HG03432 (cell line): ENCODE data around the gene TEX54.
"Not testable (repeated sequence)": the region's sequence is repeated elsewhere in the genome, so short reads cannot be mapped to it uniquely, and the experiment has no call there.

Source experiments
- ATAC-seq: cut with Tn5 transposase; IDR thresholded peaks from one replicate; pipeline ENCODE4 v1.9.1; 2021; ENCODE audit warnings: mild to moderate bottlenecking, moderate library complexity; ENCODE audit not compliant: unreplicated experiment

TEX54 gene

GRCh38 chr11:62835336-62835735 lies 2.7 kb upstream of the TEX54 start:
- ATAC-seq: no peak

- peak; percentile 85 for ATAC-seq
Observed at GRCh38 chr11:62831520-62832335, 913 bp downstream of the TEX54 start, which contains the start of gene STX5. TSS of gene STX5 (minus strand) at chr11:62832051. CDS start at chr11:62831243, 808 bp downstream.

- no peak for ATAC-seq
Observed at GRCh38 chr11:62830904-62831519, 1.6 kb downstream of the TEX54 start.

- not testable (repeated sequence) for ATAC-seq
Observed at GRCh38 chr11:62828130-62828529, 4.5 kb downstream of the TEX54 start.

GRCh38 chr11:62823677-62824076 lies 9.0 kb downstream of the TEX54 start:
- no peak for ATAC-seq

DNA sequence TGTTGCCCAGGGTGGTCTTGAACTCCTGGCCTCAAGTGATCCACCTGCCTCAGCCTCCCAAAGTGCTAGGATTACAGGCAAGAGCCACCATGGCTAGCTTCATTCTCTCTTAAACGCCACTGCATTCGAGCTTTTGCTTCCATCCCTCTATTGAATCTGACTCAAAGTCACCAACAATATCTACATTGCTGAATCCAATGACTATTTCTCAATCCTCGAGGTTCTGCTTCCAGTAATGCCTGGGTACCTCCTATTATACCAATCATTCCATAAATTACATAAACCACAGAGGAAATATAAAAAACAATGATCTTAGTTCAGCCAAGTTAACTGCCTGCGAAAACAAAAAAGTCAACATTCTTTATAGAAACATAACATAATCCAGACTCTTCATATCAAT lies 15.5 kb downstream of the TEX54 start:
- no peak for ATAC-seq

GRCh38 chr11:62816557-62816956 lies 16.1 kb downstream of the TEX54 start:
- no peak for ATAC-seq

DNA sequence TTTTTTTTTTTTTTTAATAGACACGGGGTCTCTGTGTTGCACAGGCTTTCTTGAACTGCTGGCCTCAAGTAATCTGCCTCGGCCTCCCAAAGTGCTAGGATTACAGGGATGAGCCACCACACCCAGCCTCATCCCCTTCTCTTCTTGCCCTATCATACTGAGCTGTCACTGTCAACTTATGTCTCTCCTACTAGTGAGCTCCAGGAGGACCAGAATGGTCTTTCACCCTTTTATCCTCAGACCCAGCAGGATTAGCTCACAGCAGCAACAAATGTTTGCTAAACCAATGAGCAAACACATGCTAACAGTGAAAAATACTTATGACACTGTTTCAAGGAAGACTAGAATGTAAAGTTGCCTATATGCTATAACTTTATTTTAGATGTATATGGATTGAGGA lies 21.0 kb downstream of the TEX54 start:
- no peak for ATAC-seq

DNA sequence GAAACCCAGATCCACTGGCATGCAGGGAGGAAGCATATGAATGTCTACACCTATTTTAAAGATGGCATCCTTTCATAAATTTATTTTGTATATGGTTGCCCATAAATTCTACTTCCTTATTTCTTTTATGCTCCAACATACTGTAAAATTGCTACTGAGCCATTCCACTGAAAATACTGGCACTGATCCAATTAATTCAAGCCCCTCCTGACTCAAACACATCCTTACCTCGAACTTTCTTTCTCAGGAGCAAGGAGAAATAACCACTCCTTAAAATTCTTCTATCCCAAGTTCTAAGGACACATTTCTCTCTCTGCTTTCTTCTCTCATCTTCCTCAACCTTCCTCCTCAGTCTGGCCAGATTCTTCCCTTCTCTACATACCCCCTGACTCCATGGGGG lies 21.9 kb downstream of the TEX54 start:
- no peak for ATAC-seq

DNA sequence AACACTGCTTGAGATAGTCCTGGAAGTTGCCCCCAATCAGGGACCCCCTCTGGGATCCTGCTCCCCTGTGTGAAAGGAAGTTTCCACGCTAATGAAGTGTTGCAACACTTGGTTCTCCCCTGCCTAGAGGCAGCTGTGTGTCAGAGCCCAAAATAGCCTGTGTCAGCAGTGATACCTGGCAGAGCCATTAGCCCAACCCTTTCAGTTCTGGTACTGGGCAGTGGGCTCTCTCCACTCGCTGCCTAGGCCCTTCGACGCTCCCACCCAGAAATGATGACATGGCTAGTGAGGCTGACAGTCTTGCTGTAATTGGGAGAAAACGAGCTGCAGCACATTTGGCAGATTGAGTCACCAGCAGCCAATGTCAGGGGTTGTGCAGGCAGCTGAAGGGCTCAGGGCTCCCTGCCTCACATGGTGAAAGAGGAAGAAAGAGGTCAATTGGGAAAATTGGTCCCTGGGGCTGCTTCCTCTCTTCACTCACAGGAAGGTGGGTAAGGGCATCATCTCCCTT lies 26.0 kb downstream of the TEX54 start:
- no peak for ATAC-seq

DNA sequence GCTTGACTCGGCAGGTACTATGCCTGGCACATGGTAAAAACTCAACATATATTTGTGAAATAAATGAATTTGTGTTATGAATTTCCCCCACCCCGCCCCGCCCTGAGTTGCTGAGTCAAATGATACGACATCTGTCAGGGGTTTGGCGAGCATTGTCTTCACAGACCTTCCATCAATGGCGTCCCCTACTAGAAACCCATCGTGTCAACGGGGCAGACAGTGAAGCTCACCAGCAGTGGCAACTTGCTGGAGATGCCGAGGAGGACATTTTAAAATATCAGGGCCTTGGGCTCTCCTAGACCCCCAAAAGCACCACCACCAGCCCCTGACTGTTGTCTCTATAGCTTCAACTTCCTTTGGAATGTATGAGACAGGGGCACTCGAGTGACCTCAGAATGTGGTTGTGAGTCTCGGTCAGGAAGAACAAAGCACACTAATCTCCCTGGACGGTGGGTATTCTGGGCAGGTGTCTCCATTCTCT lies 26.6 kb downstream of the TEX54 start:
- ATAC-seq: no peak

GRCh38 chr11:62805076-62805892 lies 27.4 kb downstream of the TEX54 start, which contains the start of gene NXF1:
TSS of gene NXF1 (minus strand) at chr11:62805440. CDS start at chr11:62805356, 84 bp downstream.
- peak; percentile 78 for ATAC-seq

DNA sequence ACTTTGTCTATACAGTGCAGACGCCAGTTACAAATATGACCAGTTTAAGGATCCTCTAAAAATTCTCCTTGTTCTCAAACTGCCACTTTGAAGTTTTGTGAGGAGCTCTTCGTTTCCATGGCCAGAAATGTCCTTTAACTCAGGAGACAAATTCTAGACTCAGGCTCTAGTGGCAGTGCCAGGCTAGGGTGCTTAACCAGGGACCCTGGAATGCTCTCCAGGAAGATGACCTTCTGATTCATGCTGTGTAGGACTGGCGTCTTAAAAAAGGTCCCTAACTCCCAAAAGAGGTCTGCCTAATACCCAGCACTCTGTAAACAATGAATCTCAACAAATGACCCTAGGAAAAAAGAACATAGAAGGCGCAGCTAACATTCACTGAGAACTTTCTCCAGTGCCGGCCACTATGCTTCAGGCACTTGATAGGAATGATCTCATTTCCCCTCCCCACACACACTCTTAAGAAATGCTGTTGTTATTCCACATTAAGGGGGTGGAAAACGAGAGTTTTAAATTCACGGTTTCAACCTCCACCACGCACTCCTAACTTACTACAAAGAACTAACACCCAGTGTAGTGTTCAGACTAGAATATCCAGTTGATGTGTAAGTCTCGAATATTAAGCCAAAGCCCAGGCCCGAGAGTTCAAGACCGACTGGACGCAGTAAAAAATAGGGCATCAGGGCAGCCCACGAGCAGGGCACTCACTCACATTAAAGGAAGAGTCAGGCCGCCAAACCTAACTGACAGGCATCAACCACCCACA lies 28.1 kb downstream of the TEX54 start:
- ATAC-seq: peak; percentile 13

- no peak for ATAC-seq
Observed at GRCh38 chr11:62801071-62801470, 31.6 kb downstream of the TEX54 start.

DNA sequence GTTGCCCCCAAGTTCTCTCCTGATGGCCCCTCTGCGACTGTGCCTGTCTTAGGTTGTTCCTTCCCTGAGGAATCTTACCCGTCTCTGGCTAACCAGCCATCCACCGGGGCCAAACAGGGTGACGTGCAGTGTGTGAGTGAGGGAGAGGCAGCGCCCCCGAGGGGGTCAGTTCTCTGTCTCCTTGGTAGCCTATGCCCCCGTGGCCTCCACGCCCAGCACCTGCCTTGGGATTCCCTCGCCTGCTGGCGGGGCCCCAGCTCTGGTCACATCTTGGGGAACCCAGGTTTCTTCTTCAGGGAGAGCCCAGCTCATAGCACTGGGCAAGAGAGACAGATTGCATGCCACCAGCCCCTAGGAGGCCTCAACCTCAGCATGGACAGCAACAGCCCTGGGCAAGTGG lies 33.2 kb downstream of the TEX54 start:
- ATAC-seq: no peak

GRCh38 chr11:62796281-62796680 lies 36.4 kb downstream of the TEX54 start:
- no peak for ATAC-seq

DNA sequence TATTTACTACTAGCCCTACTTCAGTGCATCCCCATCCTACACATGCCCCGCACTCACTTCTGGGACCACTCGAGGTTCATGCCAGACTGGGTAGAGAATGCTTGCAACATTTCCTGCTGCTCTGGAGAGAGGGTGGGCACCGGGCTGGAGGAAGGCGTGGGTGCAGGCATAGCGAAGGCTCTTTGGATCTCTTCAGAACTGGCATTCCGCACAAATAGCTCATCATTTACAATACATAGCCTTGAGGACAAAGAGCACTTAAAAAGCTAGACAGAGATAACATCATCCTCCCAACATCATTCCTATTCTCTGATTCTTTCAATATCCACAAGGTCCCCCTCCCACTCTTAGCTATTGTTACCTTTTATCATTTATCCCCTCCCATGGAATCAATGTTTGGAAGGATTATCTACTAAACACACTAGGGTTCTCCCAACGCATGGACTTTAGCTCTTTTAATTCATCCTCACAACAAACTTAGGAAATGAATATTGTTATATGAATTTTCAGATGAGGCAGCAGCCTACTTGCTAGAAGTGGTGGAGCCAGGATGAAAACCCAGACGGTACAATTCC lies 38.4 kb downstream of the TEX54 start:
- no peak for ATAC-seq

GRCh38 chr11:62792202-62792575 lies 40.5 kb downstream of the TEX54 start:
- peak; percentile 7 for ATAC-seq

DNA sequence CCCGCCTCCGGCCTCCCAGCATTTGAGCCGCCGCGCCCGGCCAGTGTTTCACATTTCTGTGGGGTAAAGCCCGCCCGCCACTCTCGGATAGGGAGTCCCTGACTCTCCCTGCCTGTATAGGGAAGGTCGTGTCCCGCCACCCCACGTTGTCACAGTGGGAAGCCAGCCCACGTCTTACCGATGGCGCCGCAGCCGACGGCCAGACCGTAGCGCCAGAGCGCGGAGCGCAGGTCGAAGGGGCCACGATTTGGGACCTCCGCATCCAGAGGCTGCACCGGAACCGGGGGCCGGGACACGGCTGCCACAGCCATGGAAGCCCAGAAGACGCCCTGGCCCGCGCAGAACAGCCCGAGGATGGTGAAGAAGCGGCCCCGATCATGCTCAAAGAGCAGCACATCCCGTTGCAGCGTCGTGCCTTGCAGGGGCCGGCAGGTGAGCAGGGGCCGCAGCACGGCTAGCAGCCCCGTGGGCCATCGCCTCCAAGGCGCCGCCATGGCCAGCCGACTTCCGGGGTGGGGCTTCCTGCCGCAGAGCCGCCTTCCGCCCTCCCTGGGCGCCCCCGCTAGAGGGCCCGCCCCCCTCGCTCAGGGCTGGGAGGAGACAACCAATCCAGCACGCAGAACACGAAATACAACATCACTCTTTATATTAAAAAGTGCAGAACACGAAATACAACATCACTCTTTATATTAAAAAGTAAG lies 41.0 kb downstream of the TEX54 start, which contains the start of gene TMEM223:
TMEM223 (minus strand) TSS at position 506 of the 701 bp plus-strand sequence; CDS start at position 494, 12 bp downstream.
- ATAC-seq: peak; percentile 76
